DMS79 (cell line): Measurements from ENCODE around the gene CCDC107.

ENCODE experiments used
- DNase-seq: peaks from one replicate; lab custom pipeline; 2025; lab: John Stamatoyannopoulos, UW

The CCDC107 gene

GRCh38 chr9:35702696-35703095 is 44.6 kb downstream of the CCDC107 start:
- no peak for DNase-seq

- DNase-seq = no peak
These were observed 46.0 kb downstream of the CCDC107 start for GRCh38 chr9:35703906-35704672.

GRCh38 chr9:35705372-35705771 is 47.3 kb downstream of the CCDC107 start:
- DNase-seq = no peak

GRCh38 chr9:35705836-35706430 is 47.8 kb downstream of the CCDC107 start:
- DNase-seq = no peak

GRCh38 chr9:35706951-35707350 is 48.9 kb downstream of the CCDC107 start:
- DNase-seq = no peak

- no peak for DNase-seq
These were observed 50.1 kb downstream of the CCDC107 start for GRCh38 chr9:35708146-35708545.

GRCh38 chr9:35710818-35711500 is 52.9 kb downstream of the CCDC107 start:
- no peak for DNase-seq
